Sigmoid colon (tissue), 7 donors: Measurements from ENCODE around the gene OLFM2. TPM values are rescaled to one million over a fixed set of nuclear protein-coding genes. Genes with fewer than 3 reads are reported as not detected.
A peak's percentile ranks its signal among the peaks of the same experiment; 100 is the strongest.
"Not testable (repeated sequence)": the region's sequence is repeated elsewhere in the genome, so short reads cannot be mapped to it uniquely, and the experiment has no call there.

Experiments
- DNase-seq: peaks from one replicate; pipeline ENCODE4 v3.0.0-alpha.2; 2019
- H3K27ac ChIP-seq, 4 donors: fragments of 200-600 bp; sonication (generic); one replicate each; pipeline ENCODE4 v1.5.1; 2016 to 2019; ENCODE audit warnings: mild to moderate bottlenecking in 1 of 4
- H3K27me3 ChIP-seq, 3 donors: fragments of 200-600 bp; sonication (generic); one replicate each; pipeline ENCODE4 v1.5.1; 2019; ENCODE audit warnings: mild to moderate bottlenecking in 1 of 3
- H3K36me3 ChIP-seq, 4 donors: fragments of 200-600 bp; sonication (generic); one replicate each; pipeline ENCODE4 v1.5.1; 2016 to 2019
- H3K4me1 ChIP-seq, 4 donors: fragments of 200-600 bp; sonication (generic); one replicate each; pipeline ENCODE4 v1.5.1; 2017 to 2019
- H3K4me3 ChIP-seq, 4 donors: fragments of 200-600 bp; sonication (generic); one replicate each; pipeline ENCODE4 v1.5.1; 2017 to 2019; ENCODE audit warnings: mild to moderate bottlenecking in 2 of 4, moderate library complexity in 1 of 4
- H3K9me3 ChIP-seq, 4 donors: fragments of 200-600 bp in 3 of 4; sonication (generic) in 3 of 4; one replicate each; pipeline versions ENCODE4 v1.5.1 to v1.6.1; 2013 to 2019
- EP300 ChIP-seq, 4 donors: sonication (generic); formaldehyde crosslinking; IDR thresholded peaks; one replicate each; pipeline ENCODE4 v1.6.1; 2017; ENCODE audit warnings: antibody characterized with exemption in 4 of 4
- POLR2A ChIP-seq, 2 donors: fragments of 450-650 bp; IDR thresholded peaks; one replicate each; pipeline ENCODE4 v1.6.1; 2016; ENCODE audit warnings: antibody characterized with exemption in 2 of 2, mild to moderate bottlenecking in 2 of 2, moderate library complexity in 2 of 2
- POLR2AphosphoS5 ChIP-seq, 4 donors: sonication (generic); formaldehyde crosslinking; IDR thresholded peaks; one replicate each; pipeline ENCODE4 v1.6.1; 2017; ENCODE audit warnings: antibody characterized with exemption in 4 of 4
- WGBS, 2 donors: extraction: QIAGEN DNeasy Blood & Tissue Kit; methylation state at CpG; one replicate each; pipeline ENCODE4 v1.1.7; 2013; 5-methylcytosine and 5-hydroxymethylcytosine counted together
- intact Hi-C: fragments of 100-400 bp; cut with DNase I; formaldehyde crosslinking; loops from one replicate; pipeline ENCODE4 v1.15.1; 2023
- polyA plus RNA-seq, 3 donors: library from polyadenylated mRNA; stranded (reverse); fragments of 200-250 nt; gene quantifications; one replicate each; pipeline ENCODE4 v1.2.3, GENCODE V29; 2013
- total RNA-seq, 4 donors: library from RNA; depleted of rRNA; stranded (reverse); fragments of >200 nt; gene quantifications; one replicate each; pipeline ENCODE4 v1.1.0, GENCODE V29; 2016
- TF ChIP-seq, protein P1 (sequence below), 4 experiments: fragments of 450-650 bp in 3 of 4; fragments of 200-600 bp in 1 of 4; IDR thresholded peaks; one replicate each; pipeline ENCODE4 v1.5.1; 2016 to 2019; ENCODE audit warnings: antibody characterized with exemption in 4 of 4, mild to moderate bottlenecking in 3 of 4, moderate library complexity in 2 of 4
- donor health status: healthy with polysubstance abuse.
- donor health status: Bipolar disorder and iron deficiency.
- donor health status: healthy.

OLFM2 gene
- total and polyA plus RNA-seq, 7 donors = 0.60 to 19.4 (median 6.4) TPM; not detected in 1

DNA sequence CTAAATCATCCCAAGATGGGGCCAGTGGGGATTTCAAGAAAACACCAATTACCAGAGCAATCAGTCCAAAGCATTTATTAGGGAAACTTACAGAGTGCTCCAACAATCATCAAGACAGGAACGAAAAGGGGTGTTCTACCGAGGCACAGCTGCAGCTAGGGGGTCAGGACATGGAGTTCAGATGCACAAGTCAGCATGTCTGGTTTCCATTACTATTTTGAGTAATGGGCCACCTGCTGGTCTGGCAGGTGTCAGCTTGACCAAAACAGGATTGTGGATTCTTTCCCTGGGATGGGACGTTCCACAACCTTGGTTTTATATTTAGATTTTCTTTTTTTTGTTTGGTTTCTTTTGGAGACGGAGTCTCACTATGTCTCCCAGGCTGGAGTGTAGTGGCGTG, 112.5 kb downstream of the OLFM2 start:
- Histone ChIP-seq H3K9me3 (no peaks in the 10 kb centered on the region), H3K4me1 (peaks cover 0 to 35% (median 23%) of the 10 kb centered on the region in 4 donors), H3K36me3 (peaks cover 0 to 12% (median 0%) of the 10 kb centered on the region in 4 donors), H3K27me3 (no peaks in the 10 kb centered on the region), H3K4me3 (no peak overlapping the region), H3K27ac (no peak overlapping the region)
- TF ChIP-seq EP300 (IDR thresholded peaks at IDR 0.05) = no peak
- TF ChIP-seq, protein P1, sequence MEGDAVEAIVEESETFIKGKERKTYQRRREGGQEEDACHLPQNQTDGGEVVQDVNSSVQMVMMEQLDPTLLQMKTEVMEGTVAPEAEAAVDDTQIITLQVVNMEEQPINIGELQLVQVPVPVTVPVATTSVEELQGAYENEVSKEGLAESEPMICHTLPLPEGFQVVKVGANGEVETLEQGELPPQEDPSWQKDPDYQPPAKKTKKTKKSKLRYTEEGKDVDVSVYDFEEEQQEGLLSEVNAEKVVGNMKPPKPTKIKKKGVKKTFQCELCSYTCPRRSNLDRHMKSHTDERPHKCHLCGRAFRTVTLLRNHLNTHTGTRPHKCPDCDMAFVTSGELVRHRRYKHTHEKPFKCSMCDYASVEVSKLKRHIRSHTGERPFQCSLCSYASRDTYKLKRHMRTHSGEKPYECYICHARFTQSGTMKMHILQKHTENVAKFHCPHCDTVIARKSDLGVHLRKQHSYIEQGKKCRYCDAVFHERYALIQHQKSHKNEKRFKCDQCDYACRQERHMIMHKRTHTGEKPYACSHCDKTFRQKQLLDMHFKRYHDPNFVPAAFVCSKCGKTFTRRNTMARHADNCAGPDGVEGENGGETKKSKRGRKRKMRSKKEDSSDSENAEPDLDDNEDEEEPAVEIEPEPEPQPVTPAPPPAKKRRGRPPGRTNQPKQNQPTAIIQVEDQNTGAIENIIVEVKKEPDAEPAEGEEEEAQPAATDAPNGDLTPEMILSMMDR (IDR thresholded peaks at IDR 0.05) = no peak
- TF ChIP-seq POLR2A (IDR thresholded peaks at IDR 0.05) = no peak
- TF ChIP-seq POLR2AphosphoS5 (IDR thresholded peaks at IDR 0.05) = no peak
- no peak for DNase-seq
- WGBS, 2 donors = 93 to 95% methylated on average over 5 of the region's 5 CpGs
- intact Hi-C loops = no loop called here

- Histone ChIP-seq H3K4me1 (peaks cover 0 to 27% (median 19%) of the 10 kb centered on the region in 4 donors), H3K36me3 (peaks cover 0 to 11% (median 0%) of the 10 kb centered on the region in 4 donors), H3K4me3 (peak overlapping the region in 2 of 4 donors; percentile 21 to 59), H3K27ac (peak overlapping the region; percentile 86 to 94 (median 92))
- DNase-seq, intact Hi-C loops, H3K9me3 ChIP-seq, H3K27me3 ChIP-seq: not testable (repeated sequence)
- 93% methylated on average over 8 of the region's 8 CpGs for WGBS, 2 donors
These were observed 116.3 kb downstream of the OLFM2 start for GRCh38 chr19:9820034-9820433.

- no peak for TF ChIP-seq EP300 (IDR thresholded peaks at IDR 0.05)
- no peak for TF ChIP-seq POLR2A (IDR thresholded peaks at IDR 0.05)
- TF ChIP-seq, protein P1 (IDR thresholded peaks at IDR 0.05) = no peak
- peak in 2 of 4 donors; percentile 40 to 43 for TF ChIP-seq POLR2AphosphoS5 (IDR thresholded peaks at IDR 0.05)
- DNase-seq = no peak
- Histone ChIP-seq H3K36me3 (peaks cover 0 to 7% (median 0%) of the 10 kb centered on the region in 4 donors), H3K4me3 (peak overlapping the region in 3 of 4 donors; percentile 21 to 59 (median 34)), H3K27ac (peak overlapping the region; percentile 86 to 94 (median 92)), H3K9me3 (no peaks in the 10 kb centered on the region), H3K27me3 (no peaks in the 10 kb centered on the region), H3K4me1 (peaks cover 0 to 27% (median 19%) of the 10 kb centered on the region in 4 donors)
- intact Hi-C loops = loop anchor here (2.0 to 10.0 kb wide), 2 partner anchors 27 to 385 kb away; partner anchors contain the start of gene ZNF266
- WGBS, 2 donors = 1% methylated on average over 21 of the region's 21 CpGs
These were observed 116.8 kb downstream of the OLFM2 start for GRCh38 chr19:9819596-9819909.

DNA sequence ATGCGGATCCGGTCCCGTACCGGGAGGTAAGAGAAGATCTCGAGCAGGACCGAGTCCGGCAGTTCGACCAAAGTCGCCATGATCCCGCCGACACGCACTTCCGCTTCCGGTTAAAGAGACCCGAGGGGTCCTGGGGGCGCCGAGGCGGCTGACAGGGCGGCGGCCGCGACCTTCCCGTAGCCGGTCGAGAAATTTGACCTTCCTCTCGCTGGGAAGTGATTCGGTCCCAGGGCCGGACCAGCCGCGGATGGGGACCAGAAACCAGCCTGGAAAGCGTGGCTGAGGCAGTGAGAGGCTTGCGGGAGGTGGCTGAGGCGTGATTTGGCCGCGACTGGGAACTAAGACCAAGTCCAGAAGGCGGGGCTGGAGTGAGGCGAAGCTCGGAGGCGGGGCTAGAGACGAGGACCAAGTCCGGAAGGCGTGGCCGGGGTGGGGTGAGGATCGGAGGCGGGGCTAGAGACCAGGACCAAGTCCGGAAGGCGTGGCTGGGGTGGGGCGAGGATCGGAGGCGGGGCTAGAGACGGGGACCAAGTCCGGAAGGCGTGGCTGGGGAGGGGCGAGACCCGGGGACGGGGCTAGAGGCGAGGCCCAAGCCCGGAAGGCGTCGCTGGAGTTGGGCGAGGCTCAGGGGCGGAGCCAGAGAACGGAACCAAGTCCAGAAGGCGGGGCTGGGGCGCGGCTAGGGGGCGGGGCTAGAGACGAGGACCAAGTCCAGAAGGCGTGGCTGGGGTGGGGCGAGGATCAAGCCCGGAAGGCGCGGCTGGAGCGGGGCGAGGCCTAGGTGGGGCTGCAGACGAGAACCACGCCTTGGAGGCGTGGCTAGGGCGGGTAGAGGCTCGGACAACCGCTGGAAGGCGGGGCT, 117.3 kb downstream of the OLFM2 start, which contains the start of gene FBXL12:
Gene FBXL12 (minus strand): TSS at position 346 of the 862 bp plus-strand sequence. CDS start 266 bp downstream, at position 80.
- TF ChIP-seq POLR2A (IDR thresholded peaks at IDR 0.05) (peak; percentile 78 to 89), EP300 (IDR thresholded peaks at IDR 0.05) (no peak), POLR2AphosphoS5 (IDR thresholded peaks at IDR 0.05) (peak; percentile 81 to 92 (median 88))
- TF ChIP-seq, protein P1 (IDR thresholded peaks at IDR 0.05) = no peak
- WGBS, 2 donors = 1% methylated on average over 82 of the region's 82 CpGs
- Histone ChIP-seq H3K27me3 (no peaks in the 10 kb centered on the region), H3K27ac (peak within 1 kb of the TSS; percentile 86 to 94 (median 92)), H3K36me3 (peaks cover 0 to 5% (median 0%) of the 10 kb centered on the region in 4 donors), H3K4me3 (peak within 1 kb of the TSS; percentile 59 to 90 (median 86)), H3K9me3 (no peaks in the 10 kb centered on the region), H3K4me1 (peaks cover 0 to 27% (median 19%) of the 10 kb centered on the region in 4 donors)
- DNase-seq = peak; percentile 100
- intact Hi-C loops = loop anchor here (2.0 to 10.0 kb wide), 2 partner anchors 26 to 384 kb away; partner anchors contain the start of gene ZNF266

- H3K27me3 ChIP-seq = no peaks in the 10 kb centered on the region
- 3 to 4% methylated on average over 39 of the region's 39 CpGs for WGBS, 2 donors
- intact Hi-C loops = loop anchor here (2.0 to 10.0 kb wide), 2 partner anchors 25 to 383 kb away; partner anchors contain the start of gene ZNF266
- H3K9me3 ChIP-seq = no peaks in the 10 kb centered on the region
- TF ChIP-seq, protein P1 (IDR thresholded peaks at IDR 0.05) = no peak
- TF ChIP-seq EP300 (IDR thresholded peaks at IDR 0.05) (no peak), POLR2A (IDR thresholded peaks at IDR 0.05) (no peak), POLR2AphosphoS5 (IDR thresholded peaks at IDR 0.05) (no peak)
- peaks cover 0 to 27% (median 19%) of the 10 kb centered on the region in 4 donors for H3K4me1 ChIP-seq
- H3K4me3 ChIP-seq = peak overlapping the region; percentile 59 to 90 (median 86)
- H3K36me3 ChIP-seq = peaks cover 0 to 9% (median 1%) of the 10 kb centered on the region in 4 donors
- no peak for DNase-seq
- H3K27ac ChIP-seq = peak overlapping the region; percentile 86 to 94 (median 92)
These were observed 118.1 kb downstream of the OLFM2 start for GRCh38 chr19:9818175-9818733.
